Measurements from ENCODE around the gene RNLS. TPM values are rescaled to one million over a fixed set of nuclear protein-coding genes. Genes with fewer than 3 reads are reported as not detected.

Gene RNLS
- total and polyA plus RNA-seq, 2 donors from 2014 or later: 19.5 to 21.1 TPM

DNA sequence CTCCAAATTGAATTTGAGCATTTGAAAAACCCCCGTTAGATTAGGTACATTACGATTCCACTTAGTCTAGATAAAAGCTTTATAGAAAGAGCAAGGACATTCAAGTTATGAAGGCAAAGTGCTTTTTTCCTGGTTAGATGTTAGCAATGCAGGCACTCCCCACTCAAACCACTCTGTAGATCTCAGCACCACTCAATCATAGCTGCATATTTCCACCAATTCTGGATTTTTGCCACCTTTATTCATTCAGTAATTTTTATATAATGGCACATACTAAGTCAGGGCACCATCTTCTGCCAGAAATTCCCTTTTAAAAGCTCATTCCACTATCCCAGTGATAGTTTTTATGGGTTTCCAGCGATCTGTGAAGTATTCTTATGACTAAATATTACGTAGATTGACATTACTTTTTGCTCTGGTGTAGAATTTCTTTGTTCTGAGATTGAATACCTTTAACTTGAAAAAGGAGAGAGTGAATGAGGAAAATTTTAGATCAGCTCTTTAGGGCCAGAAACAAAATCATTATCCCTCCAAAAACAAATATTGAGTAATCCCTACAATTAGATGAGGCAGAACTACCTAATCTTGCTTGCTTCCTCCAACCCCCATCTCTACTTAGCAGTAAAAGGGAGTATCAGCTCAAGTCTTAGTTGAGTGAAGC lies 51.6 kb downstream of the RNLS start:
- TF ChIP-seq, protein P1, sequence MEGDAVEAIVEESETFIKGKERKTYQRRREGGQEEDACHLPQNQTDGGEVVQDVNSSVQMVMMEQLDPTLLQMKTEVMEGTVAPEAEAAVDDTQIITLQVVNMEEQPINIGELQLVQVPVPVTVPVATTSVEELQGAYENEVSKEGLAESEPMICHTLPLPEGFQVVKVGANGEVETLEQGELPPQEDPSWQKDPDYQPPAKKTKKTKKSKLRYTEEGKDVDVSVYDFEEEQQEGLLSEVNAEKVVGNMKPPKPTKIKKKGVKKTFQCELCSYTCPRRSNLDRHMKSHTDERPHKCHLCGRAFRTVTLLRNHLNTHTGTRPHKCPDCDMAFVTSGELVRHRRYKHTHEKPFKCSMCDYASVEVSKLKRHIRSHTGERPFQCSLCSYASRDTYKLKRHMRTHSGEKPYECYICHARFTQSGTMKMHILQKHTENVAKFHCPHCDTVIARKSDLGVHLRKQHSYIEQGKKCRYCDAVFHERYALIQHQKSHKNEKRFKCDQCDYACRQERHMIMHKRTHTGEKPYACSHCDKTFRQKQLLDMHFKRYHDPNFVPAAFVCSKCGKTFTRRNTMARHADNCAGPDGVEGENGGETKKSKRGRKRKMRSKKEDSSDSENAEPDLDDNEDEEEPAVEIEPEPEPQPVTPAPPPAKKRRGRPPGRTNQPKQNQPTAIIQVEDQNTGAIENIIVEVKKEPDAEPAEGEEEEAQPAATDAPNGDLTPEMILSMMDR (IDR thresholded peaks at IDR 0.05; ENCODE audit: borderline replicate concordance, extremely low read depth, insufficient read depth): no peak
- FAIRE-seq (no peak), DNase-seq (no peak)
- Histone ChIP-seq H3K27ac (ENCODE audit: low read depth in 2 of 2, low read length in 2 of 2) (no peak overlapping the region), H3K9me3 (ENCODE audit: control insufficient read depth in 2 of 3, insufficient read depth in 1 of 3, low read length in 3 of 3) (no peaks in the 10 kb centered on the region), H3K36me3 (ENCODE audit: control insufficient read depth in 2 of 3, insufficient read depth in 3 of 3, low read length in 3 of 3) (no peaks in the 10 kb centered on the region), H3K4me3 (ENCODE audit: low read length in 3 of 3) (no peak overlapping the region), H3K27me3 (ENCODE audit: control insufficient read depth, insufficient read depth, low read length) (no peaks in the 10 kb centered on the region), H3K9ac (ENCODE audit: low read length in 3 of 3) (no peak overlapping the region), H3K4me1 (ENCODE audit: control insufficient read depth in 2 of 3, insufficient read depth in 2 of 3, low read depth in 1 of 3, low read length in 3 of 3) (no peaks in the 10 kb centered on the region)
- intact Hi-C loops (cut with DNase I): no loop called here

DNA sequence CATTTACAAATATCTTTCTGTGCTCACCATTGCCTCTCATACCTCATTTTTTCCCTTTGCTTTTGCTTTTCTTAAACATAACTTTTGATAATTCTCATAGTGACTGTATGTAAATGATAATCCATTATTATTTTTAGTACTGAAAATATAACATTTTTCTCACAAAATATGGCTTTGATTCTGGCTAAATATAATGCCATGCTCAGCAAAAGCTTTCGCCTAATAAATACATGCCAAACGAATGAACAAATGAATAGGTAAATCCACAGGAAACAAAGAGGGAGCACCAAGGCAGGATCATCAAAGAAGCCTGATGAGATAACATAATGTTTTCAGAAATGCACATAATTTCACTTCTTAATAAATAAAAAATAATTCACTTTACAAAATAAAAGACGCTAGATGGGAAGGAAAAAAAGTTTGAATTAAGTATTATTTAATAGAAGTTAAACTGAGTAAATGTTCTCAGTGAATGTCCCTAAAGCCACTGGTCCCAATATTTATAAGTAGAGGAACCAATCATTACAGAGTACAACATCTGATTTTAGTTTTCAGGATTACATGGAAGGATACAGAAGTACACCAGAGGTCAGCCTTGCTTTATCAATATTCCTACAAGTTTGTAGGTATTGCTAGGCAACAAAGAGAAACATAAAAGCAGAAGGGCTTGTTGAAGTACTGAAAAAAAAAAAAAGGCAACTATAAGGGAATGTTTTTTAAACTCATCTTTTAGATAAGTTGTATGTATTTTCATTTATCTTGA lies 52.3 kb downstream of the RNLS start:
- TF ChIP-seq, protein P1 (IDR thresholded peaks at IDR 0.05; ENCODE audit: borderline replicate concordance, extremely low read depth, insufficient read depth): no peak
- no peaks in the 10 kb centered on the region for H3K9me3 ChIP-seq (ENCODE audit: control insufficient read depth in 2 of 3, insufficient read depth in 1 of 3, low read length in 3 of 3)
- H3K27me3 ChIP-seq (ENCODE audit: control insufficient read depth, insufficient read depth, low read length): no peaks in the 10 kb centered on the region
- intact Hi-C loops (cut with DNase I): no loop called here
- no peak for DNase-seq
- FAIRE-seq: no peak
- H3K4me1 ChIP-seq (ENCODE audit: control insufficient read depth in 2 of 3, insufficient read depth in 2 of 3, low read depth in 1 of 3, low read length in 3 of 3): no peaks in the 10 kb centered on the region
- no peaks in the 10 kb centered on the region for H3K36me3 ChIP-seq (ENCODE audit: control insufficient read depth in 2 of 3, insufficient read depth in 3 of 3, low read length in 3 of 3)
- H3K4me3 ChIP-seq (ENCODE audit: low read length in 3 of 3): no peak overlapping the region
- H3K9ac ChIP-seq (ENCODE audit: low read length in 3 of 3): no peak overlapping the region
- H3K27ac ChIP-seq (ENCODE audit: low read depth in 2 of 2, low read length in 2 of 2): no peak overlapping the region

DNA sequence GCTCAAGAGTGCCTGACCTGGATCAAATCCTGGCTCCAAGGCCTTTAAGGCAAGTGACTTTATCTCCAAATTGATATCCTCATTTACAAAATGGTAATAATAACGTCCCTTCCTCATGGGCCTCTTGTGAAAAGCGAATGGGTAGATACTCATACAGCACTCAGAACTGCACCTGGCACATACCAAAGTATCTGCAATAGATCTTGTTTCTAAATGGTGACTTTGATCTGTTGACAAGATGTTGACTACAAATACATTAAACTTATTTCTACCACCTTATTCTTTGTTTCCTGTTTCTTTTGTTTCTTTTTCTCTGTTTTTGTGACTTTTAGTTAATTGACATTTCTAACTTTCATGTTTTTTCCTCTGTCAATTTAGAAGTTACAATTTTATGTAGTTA lies 53.0 kb downstream of the RNLS start:
- no peaks in the 10 kb centered on the region for H3K27me3 ChIP-seq (ENCODE audit: control insufficient read depth, insufficient read depth, low read length)
- H3K9me3 ChIP-seq (ENCODE audit: control insufficient read depth in 2 of 3, insufficient read depth in 1 of 3, low read length in 3 of 3): no peaks in the 10 kb centered on the region
- H3K27ac ChIP-seq (ENCODE audit: low read depth in 2 of 2, low read length in 2 of 2): no peak overlapping the region
- DNase-seq (no peak), FAIRE-seq (no peak)
- no peak overlapping the region for H3K9ac ChIP-seq (ENCODE audit: low read length in 3 of 3)
- TF ChIP-seq, protein P1 (IDR thresholded peaks at IDR 0.05; ENCODE audit: borderline replicate concordance, extremely low read depth, insufficient read depth): no peak
- H3K4me3 ChIP-seq (ENCODE audit: low read length in 3 of 3): no peak overlapping the region
- intact Hi-C loops (cut with DNase I): no loop called here
- no peaks in the 10 kb centered on the region for H3K36me3 ChIP-seq (ENCODE audit: control insufficient read depth in 2 of 3, insufficient read depth in 3 of 3, low read length in 3 of 3)
- H3K4me1 ChIP-seq (ENCODE audit: control insufficient read depth in 2 of 3, insufficient read depth in 2 of 3, low read depth in 1 of 3, low read length in 3 of 3): no peaks in the 10 kb centered on the region
